Uterus (tissue), 4 donors: ENCODE data around the gene ZFYVE28. TPM values are rescaled to one million over a fixed set of nuclear protein-coding genes. Genes with fewer than 3 reads are reported as not detected.
A peak's percentile ranks its signal among the peaks of the same experiment; 100 is the strongest.

Source experiments
- DNase-seq, 2 donors: peaks; one replicate each; pipeline ENCODE4 v3.0.0-alpha.2; 2019 to 2020
- H3K27ac ChIP-seq, 2 donors: fragments of 200-600 bp; sonication (generic); 1 replicate in 1 of 2; 2 replicates in 1 of 2; pipeline ENCODE4 v1.5.1; 2016 to 2018
- H3K27me3 ChIP-seq, 2 donors: fragments of 200-600 bp; sonication (generic); one replicate each; pipeline ENCODE4 v1.5.1; 2018 to 2019; ENCODE audit warnings: control low read depth in 1 of 2
- H3K36me3 ChIP-seq, 2 donors: fragments of 200-600 bp; sonication (generic); one replicate each; pipeline ENCODE4 v1.5.1; 2019; ENCODE audit warnings: control low read depth in 1 of 2
- H3K4me1 ChIP-seq, 2 donors: fragments of 200-600 bp; sonication (generic); one replicate each; pipeline ENCODE4 v1.5.1; 2018 to 2019; ENCODE audit warnings: control low read depth in 1 of 2
- H3K4me3 ChIP-seq, 2 donors: fragments of 200-600 bp; sonication (generic); 1 replicate in 1 of 2; 2 replicates in 1 of 2; pipeline ENCODE4 v1.5.1; 2018 to 2019; ENCODE audit warnings: mild to moderate bottlenecking in 1 of 2
- H3K9me3 ChIP-seq, 2 donors: fragments of 200-600 bp; sonication (generic); one replicate each; pipeline ENCODE4 v1.5.1; 2019; ENCODE audit warnings: control low read depth in 1 of 2
- CTCF ChIP-seq, 4 experiments: fragments of 200-600 bp in 2 of 4; fragments of 450-650 bp in 2 of 4; sonication (generic) in 2 of 4; IDR thresholded peaks; one replicate each; pipeline ENCODE4 v1.5.1; 2016 to 2019; ENCODE audit warnings: antibody characterized with exemption in 4 of 4, mild to moderate bottlenecking in 2 of 4, moderate library complexity in 1 of 4
- POLR2A ChIP-seq, 2 donors: fragments of 450-650 bp; IDR thresholded peaks; one replicate each; pipeline ENCODE4 v1.6.1; 2016; ENCODE audit warnings: antibody characterized with exemption in 2 of 2, mild to moderate bottlenecking in 1 of 2, moderate library complexity in 1 of 2
- intact Hi-C: fragments of 100-400 bp; cut with DNase I; formaldehyde crosslinking; loops from one replicate; pipeline ENCODE4 v1.15.1; 2023; ENCODE audit warnings: low total_unique reads
- total RNA-seq, 4 donors: library from RNA; depleted of rRNA in 3 of 4; stranded (reverse); fragments of >200 nt in 3 of 4; gene quantifications; one replicate each; pipeline versions ENCODE4 v1.1.0 to v1.2.4, GENCODE V29; 2014 to 2023
- donor health status: DM: yes; HTN: yes; CAD: no.

Gene ZFYVE28
- total RNA-seq, 4 donors from 2014 or later, result 5.4 to 16.7 (median 13.4) TPM

DNA sequence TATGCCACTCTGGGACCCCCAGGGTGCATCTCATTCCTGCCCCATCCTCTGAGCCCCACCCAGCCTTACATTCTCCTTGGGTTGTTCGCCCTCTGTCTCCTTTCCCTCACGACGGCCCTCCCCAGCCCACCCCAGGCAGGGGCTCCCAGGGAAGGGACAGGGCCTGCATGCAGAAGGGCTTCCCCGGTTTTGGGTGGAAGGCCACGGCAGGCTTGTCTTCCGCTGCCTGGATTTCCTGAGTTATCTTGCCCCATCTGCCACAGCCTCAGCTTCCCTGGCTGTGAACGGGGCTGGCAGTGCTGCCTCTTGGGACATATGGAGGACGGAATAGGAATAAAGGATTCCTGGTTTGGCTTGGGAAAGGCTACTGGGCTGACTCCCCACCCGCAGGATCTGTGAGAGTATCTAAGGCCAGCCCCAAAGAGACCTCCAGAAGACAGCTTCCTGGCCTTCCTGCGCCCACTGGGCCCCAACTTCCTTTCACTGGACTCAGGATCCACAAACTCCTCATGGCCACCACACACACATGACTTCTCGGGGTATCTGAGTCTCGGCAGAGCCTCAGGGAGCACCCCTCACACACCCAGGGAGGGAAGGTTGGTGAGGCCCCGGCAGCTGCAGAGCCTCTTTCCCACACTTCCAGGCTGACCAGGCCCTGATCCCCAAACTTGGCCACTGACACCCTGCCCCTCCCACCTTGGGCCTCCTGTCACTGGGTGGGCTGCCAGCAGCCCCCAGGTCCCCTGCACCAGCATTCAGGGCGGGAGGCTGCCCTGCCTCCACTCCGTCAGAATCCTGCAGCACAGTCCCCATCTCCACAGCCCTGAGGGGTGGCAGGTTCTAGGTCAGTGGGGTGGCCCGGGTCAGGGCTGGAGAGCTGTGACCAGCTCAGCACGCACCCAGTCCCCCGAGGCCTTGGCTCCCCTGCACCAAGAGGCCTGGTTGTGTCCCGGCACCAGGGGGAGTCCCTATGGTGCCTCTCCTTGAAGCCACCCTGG, 153.0 kb downstream of the ZFYVE28 start:
- no peak for TF ChIP-seq CTCF (IDR thresholded peaks at IDR 0.05)
- no peak for TF ChIP-seq POLR2A (IDR thresholded peaks at IDR 0.05)
- H3K4me3 ChIP-seq, result no peak overlapping the region

GRCh38 chr4:2264481-2265041, 153.9 kb downstream of the ZFYVE28 start:
- no peak for DNase-seq
- peaks cover 0 to 24% of the 10 kb centered on the region in 2 donors for H3K4me1 ChIP-seq
- H3K27ac ChIP-seq, result no peak overlapping the region
- no peak overlapping the region for H3K4me3 ChIP-seq
- no peaks in the 10 kb centered on the region for H3K36me3 ChIP-seq
- no peaks in the 10 kb centered on the region for H3K27me3 ChIP-seq
- no peaks in the 10 kb centered on the region for H3K9me3 ChIP-seq
- TF ChIP-seq CTCF (IDR thresholded peaks at IDR 0.05), result no peak
- no peak for TF ChIP-seq POLR2A (IDR thresholded peaks at IDR 0.05)
- intact Hi-C loops, result loop anchor here (10.0 kb wide), 1 partner anchor 140 kb away; no protein-coding TSS in a partner anchor

More for the DNA sequence above, 153.0 kb downstream of the ZFYVE28 start:
- Histone ChIP-seq H3K27ac (peak overlapping the region; percentile 31 to 64), H3K36me3 (no peaks in the 10 kb centered on the region), H3K27me3 (no peaks in the 10 kb centered on the region), H3K9me3 (no peaks in the 10 kb centered on the region), H3K4me1 (peaks cover 0 to 15% of the 10 kb centered on the region in 2 donors)
- DNase-seq, result no peak
- intact Hi-C loops, result loop anchor here (10.0 kb wide), 1 partner anchor 139 kb away; no protein-coding TSS in a partner anchor

DNA sequence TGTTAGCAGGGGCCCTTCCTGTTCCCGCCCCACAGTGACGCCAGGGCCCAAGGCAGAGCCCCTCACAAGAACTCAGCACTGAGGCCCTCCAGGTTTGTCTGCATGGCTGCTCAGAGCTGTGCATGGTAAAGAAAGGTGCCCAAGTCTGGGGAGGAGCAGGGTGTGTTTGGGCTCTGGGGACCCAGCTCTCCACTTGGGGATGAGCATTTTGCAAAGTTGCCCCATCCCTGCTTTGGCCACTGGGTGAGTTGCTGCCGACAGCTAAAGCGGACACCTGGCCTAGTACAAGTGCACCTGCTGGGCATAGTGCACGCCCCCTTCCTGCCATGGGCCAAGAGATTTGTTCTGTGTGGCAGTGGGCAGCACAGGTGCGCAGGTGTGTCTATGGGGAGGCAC, 154.5 kb downstream of the ZFYVE28 start:
- H3K27ac ChIP-seq, result no peak overlapping the region
- no peaks in the 10 kb centered on the region for H3K36me3 ChIP-seq
- peaks cover 0 to 29% of the 10 kb centered on the region in 2 donors for H3K4me1 ChIP-seq
- no peaks in the 10 kb centered on the region for H3K9me3 ChIP-seq
- TF ChIP-seq POLR2A (IDR thresholded peaks at IDR 0.05) (no peak), CTCF (IDR thresholded peaks at IDR 0.05) (no peak)
- intact Hi-C loops, result loop anchor here (10.0 kb wide), 1 partner anchor 141 kb away; no protein-coding TSS in a partner anchor
- no peak for DNase-seq
- no peak overlapping the region for H3K4me3 ChIP-seq
- H3K27me3 ChIP-seq, result no peaks in the 10 kb centered on the region

DNA sequence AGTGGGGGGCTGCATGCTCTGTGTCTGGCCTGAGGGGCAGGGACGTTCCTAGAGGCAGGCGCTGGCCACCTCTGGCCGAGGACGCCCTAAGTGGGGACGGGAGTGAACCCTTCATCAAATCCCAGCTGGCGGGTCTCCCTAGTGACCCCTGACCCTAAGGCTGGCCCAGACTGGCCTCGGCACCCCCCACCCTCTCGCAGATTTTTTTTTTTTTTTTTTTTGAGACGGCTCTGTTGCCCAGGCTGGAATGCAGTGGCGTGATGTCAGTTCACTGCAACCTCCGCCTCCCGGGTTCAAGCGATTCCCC, 155.5 kb downstream of the ZFYVE28 start:
- Histone ChIP-seq H3K4me1 (peaks cover 0 to 35% of the 10 kb centered on the region in 2 donors), H3K4me3 (peak overlapping the region; percentile 28 to 54), H3K27ac (peak overlapping the region; percentile 86 to 93), H3K9me3 (no peaks in the 10 kb centered on the region), H3K27me3 (no peaks in the 10 kb centered on the region), H3K36me3 (no peaks in the 10 kb centered on the region)
- TF ChIP-seq POLR2A (IDR thresholded peaks at IDR 0.05) (no peak), CTCF (IDR thresholded peaks at IDR 0.05) (no peak)
- DNase-seq, result no peak
- intact Hi-C loops, result loop anchor here (10.0 kb wide), 1 partner anchor 142 kb away; no protein-coding TSS in a partner anchor
